Keratinocyte (primary cell): ENCODE data around the gene SEMA7A. TPM values are rescaled to one million over a fixed set of nuclear protein-coding genes. Genes with fewer than 3 reads are reported as not detected.
"Not testable (repeated sequence)": the region's sequence is repeated elsewhere in the genome, so short reads cannot be mapped to it uniquely, and the experiment has no call there.

ENCODE experiments used
- DNase-seq: peaks from one replicate; pipeline ENCODE4 v3.0.0-alpha.2; 2011; ENCODE audit warnings: low read depth, missing footprints, low spot score
- FAIRE-seq: peaks from 2 replicates; lab custom pipeline; 2011; peaks lifted over from hg19 to GRCh38; lab: Jason Lieb, UNC
- H2AFZ ChIP-seq: 2 replicates; pipeline ENCODE4 v1.6.0; 2012; ENCODE audit warnings: low read length, control low read depth, inconsistent platforms; ENCODE audit not compliant: control insufficient read depth
- H3K27ac ChIP-seq: 2 replicates; pipeline ENCODE4 v1.5.1; 2011; ENCODE audit warnings: low read length; ENCODE audit not compliant: control insufficient read depth, insufficient read depth
- H3K27me3 ChIP-seq: 3 replicates; pipeline ENCODE4 v1.6.0; 2011; ENCODE audit warnings: low read length; ENCODE audit not compliant: control insufficient read depth, insufficient read depth; ENCODE audit errors: extremely low read depth
- H3K36me3 ChIP-seq, 2 experiments: 2 replicates in 1 of 2; 3 replicates in 1 of 2; pipeline ENCODE4 v1.5.1; 2011; ENCODE audit warnings: low read length in 2 of 2, mild to moderate bottlenecking in 1 of 2; ENCODE audit not compliant: control insufficient read depth in 2 of 2, insufficient read depth in 2 of 2; ENCODE audit errors: extremely low read depth in 1 of 2
- H3K4me1 ChIP-seq: 3 replicates; pipeline ENCODE4 v1.5.1; 2011; ENCODE audit warnings: low read length; ENCODE audit not compliant: control insufficient read depth, insufficient read depth; ENCODE audit errors: extremely low read depth
- H3K4me2 ChIP-seq: 3 replicates; pipeline ENCODE4 v1.6.0; 2011; ENCODE audit warnings: low read depth, low read length; ENCODE audit not compliant: control insufficient read depth, insufficient read depth; ENCODE audit errors: extremely low read depth
- H3K4me3 ChIP-seq, 3 experiments: fragments of 200-600 bp in 1 of 3; sonication (generic) in 1 of 3; 2 replicates in 2 of 3; 3 replicates in 1 of 3; pipeline ENCODE4 v1.5.1; 2011 to 2016; ENCODE audit warnings: low read length in 3 of 3, mild to moderate bottlenecking in 3 of 3, control low read depth in 2 of 3, inconsistent platforms in 1 of 3, low read depth in 1 of 3, mixed read lengths in 1 of 3, mixed run types in 1 of 3, moderate library complexity in 1 of 3; ENCODE audit not compliant: control insufficient read depth in 2 of 3, insufficient read depth in 2 of 3; ENCODE audit errors: extremely low read depth in 1 of 3
- H3K79me2 ChIP-seq: 2 replicates; pipeline ENCODE4 v1.6.0; 2012; ENCODE audit warnings: low read length; ENCODE audit not compliant: control insufficient read depth, insufficient read depth
- H3K9ac ChIP-seq: 3 replicates; pipeline ENCODE4 v1.6.0; 2011; ENCODE audit warnings: low read length; ENCODE audit not compliant: control insufficient read depth, insufficient read depth; ENCODE audit errors: extremely low read depth
- H3K9me1 ChIP-seq: 3 replicates; pipeline ENCODE4 v1.6.0; 2011; ENCODE audit warnings: low read length; ENCODE audit not compliant: control insufficient read depth, insufficient read depth; ENCODE audit errors: extremely low read depth
- H3K9me3 ChIP-seq: 2 replicates; pipeline ENCODE4 v1.5.1; 2012; ENCODE audit warnings: low read depth, low read length; ENCODE audit not compliant: control insufficient read depth
- H4K20me1 ChIP-seq: 3 replicates; pipeline ENCODE4 v1.6.0; 2011; ENCODE audit warnings: low read length; ENCODE audit not compliant: control insufficient read depth, insufficient read depth; ENCODE audit errors: extremely low read depth
- EZH2 ChIP-seq: IDR thresholded peaks from one replicate; pipeline ENCODE4 v1.6.1; 2012; ENCODE audit warnings: inconsistent platforms, mild to moderate bottlenecking, low read length, moderate library complexity
- dilution Hi-C: fragments of 300-500 bp; cut with MboI; formaldehyde crosslinking; loops from one replicate; pipeline ENCODE4 v1.7.0; 2020; ENCODE audit warnings: low sequenced_read_pairs; ENCODE audit not compliant: extremely low pct_ligation_motif_present
- polyA plus RNA-seq, 5 experiments: library from polyadenylated mRNA; depleted of rRNA in 3 of 5; stranded (reverse) in 3 of 5; stranded (forward) in 1 of 5; unstranded in 1 of 5; fragments of >200 nt; gene quantifications; 1 replicate in 1 of 5; 2 replicates in 3 of 5; 3 replicates in 1 of 5; pipeline versions ENCODE4 v1.2.1 to v1.2.3, GENCODE V29; 2011 to 2012; ENCODE audit warnings: missing spikeins in 2 of 5, low read depth in 1 of 5, low replicate concordance in 1 of 5
- TF ChIP-seq, protein P1 (sequence below), 3 experiments: IDR thresholded peaks in 1 of 3; conservative IDR thresholded peaks in 1 of 3; optimal IDR thresholded peaks in 1 of 3; 2 replicates in 2 of 3; 3 replicates in 1 of 3; pipeline versions ENCODE3 to v1.5.1; 2011; ENCODE audit warnings: low read length in 3 of 3, mild to moderate bottlenecking in 3 of 3, moderate library complexity in 2 of 3, control low read depth in 1 of 3, inconsistent platforms in 1 of 3; ENCODE audit not compliant: insufficient read depth in 2 of 3; ENCODE audit errors: extremely low read depth in 1 of 3

SEMA7A gene
- polyA plus RNA-seq, 1 donor (not counting 4 experiments of a cell fraction or from before 2014, with no cell fraction given), result 8.0 TPM

DNA sequence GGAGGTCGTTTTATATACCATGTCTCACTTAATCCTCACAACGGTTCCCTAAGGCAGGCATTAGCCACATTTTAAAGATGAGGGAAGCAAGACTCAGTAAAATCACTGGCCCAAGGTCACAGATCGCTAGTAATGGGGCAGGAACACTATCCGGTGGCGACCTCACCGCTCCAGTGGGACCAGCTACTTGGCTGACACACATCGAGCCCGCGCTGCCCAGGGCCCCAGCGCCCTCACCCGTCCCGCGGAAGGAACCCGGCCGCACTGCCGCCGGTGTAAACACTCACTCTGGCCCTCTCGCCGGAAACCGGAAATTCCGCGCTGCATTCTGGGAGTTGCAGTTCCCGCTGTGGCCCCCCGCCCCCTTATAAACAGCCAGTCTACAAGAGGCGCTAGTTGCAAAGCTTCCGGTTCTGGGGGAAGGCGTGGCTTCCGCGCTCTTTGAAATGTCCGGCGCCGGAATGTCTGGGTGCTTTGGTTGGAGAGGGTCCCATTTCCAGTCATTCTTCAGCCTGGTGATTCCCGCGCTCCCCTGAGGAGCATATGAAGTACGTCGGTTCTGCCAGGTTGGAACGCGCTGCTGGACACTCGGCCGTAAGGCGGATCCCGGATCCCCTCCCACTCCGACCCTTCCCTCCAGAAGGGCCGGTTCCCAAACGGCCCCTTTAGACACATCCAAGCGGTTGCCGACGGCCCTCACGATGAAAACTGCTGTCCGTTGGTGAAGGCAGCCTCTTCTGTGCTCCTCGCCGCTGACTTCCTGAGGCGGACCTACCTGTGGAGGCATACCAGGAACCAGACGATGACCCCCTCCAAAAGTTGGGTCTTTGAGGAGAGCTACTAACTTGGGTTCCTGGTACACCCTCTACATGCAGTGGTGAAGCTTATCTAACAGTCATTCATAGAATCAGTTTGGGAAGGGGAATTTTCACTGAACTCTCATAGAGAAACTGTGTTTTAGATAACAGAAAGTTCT is 27.4 kb upstream of the SEMA7A start, which contains the start of gene UBL7:
Gene UBL7, minus strand, starts transcription at position 290 of the 976 bp plus-strand sequence. CDS start 2,293 bp downstream, outside the sequence.
- H3K36me3 ChIP-seq, result peaks cover 2 to 4% of the 10 kb centered on the region in 2 experiments
- H3K27ac ChIP-seq, result peak within 1 kb of the TSS; percentile 83
- H4K20me1 ChIP-seq, result no peaks in the 10 kb centered on the region
- no peak for FAIRE-seq
- dilution Hi-C loops, result no loop called here
- no peaks in the 10 kb centered on the region for H3K9me1 ChIP-seq
- peak; percentile 46 for DNase-seq
- peak within 1 kb of the TSS; percentile 98 for H2AFZ ChIP-seq
- peaks cover 16% of the 10 kb centered on the region for H3K79me2 ChIP-seq
- H3K4me3 ChIP-seq, result peak within 1 kb of the TSS; percentile 69 to 88 (median 85)
- TF ChIP-seq, protein P1, sequence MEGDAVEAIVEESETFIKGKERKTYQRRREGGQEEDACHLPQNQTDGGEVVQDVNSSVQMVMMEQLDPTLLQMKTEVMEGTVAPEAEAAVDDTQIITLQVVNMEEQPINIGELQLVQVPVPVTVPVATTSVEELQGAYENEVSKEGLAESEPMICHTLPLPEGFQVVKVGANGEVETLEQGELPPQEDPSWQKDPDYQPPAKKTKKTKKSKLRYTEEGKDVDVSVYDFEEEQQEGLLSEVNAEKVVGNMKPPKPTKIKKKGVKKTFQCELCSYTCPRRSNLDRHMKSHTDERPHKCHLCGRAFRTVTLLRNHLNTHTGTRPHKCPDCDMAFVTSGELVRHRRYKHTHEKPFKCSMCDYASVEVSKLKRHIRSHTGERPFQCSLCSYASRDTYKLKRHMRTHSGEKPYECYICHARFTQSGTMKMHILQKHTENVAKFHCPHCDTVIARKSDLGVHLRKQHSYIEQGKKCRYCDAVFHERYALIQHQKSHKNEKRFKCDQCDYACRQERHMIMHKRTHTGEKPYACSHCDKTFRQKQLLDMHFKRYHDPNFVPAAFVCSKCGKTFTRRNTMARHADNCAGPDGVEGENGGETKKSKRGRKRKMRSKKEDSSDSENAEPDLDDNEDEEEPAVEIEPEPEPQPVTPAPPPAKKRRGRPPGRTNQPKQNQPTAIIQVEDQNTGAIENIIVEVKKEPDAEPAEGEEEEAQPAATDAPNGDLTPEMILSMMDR (optimal IDR thresholded peaks at IDR 0.05 in 1 of 3, IDR thresholded peaks at IDR 0.05 in 1 of 3, conservative IDR thresholded peaks at IDR 0.05 in 1 of 3; ENCODE audit: extremely low read depth in 1 of 3, insufficient read depth in 2 of 3, low read length in 3 of 3), result peak in 2 of 3 experiments; percentile 33 to 62
- TF ChIP-seq EZH2, result no peak
- peak within 1 kb of the TSS; percentile 96 for H3K4me2 ChIP-seq
- no peaks in the 10 kb centered on the region for H3K27me3 ChIP-seq
- H3K9me3 ChIP-seq, result no peaks in the 10 kb centered on the region
- H3K9ac ChIP-seq, result peak within 1 kb of the TSS; percentile 86
- H3K4me1 ChIP-seq, result peaks cover 11% of the 10 kb centered on the region

- Histone ChIP-seq H3K36me3 (peaks cover 4 to 5% of the 10 kb centered on the region in 2 experiments), H3K27ac (peak overlapping the region; percentile 83), H3K27me3 (no peaks in the 10 kb centered on the region), H4K20me1 (no peaks in the 10 kb centered on the region), H3K4me3 (peak overlapping the region; percentile 69 to 88 (median 85)), H3K4me2 (peak overlapping the region; percentile 96), H3K4me1 (peaks cover 11% of the 10 kb centered on the region), H3K9ac (peak overlapping the region; percentile 86), H3K9me1 (no peaks in the 10 kb centered on the region), H3K9me3 (no peaks in the 10 kb centered on the region), H2AFZ (peak overlapping the region; percentile 89), H3K79me2 (peaks cover 16% of the 10 kb centered on the region)
- DNase-seq, result no peak
- FAIRE-seq, result no peak
- TF ChIP-seq, protein P1 (optimal IDR thresholded peaks at IDR 0.05 in 1 of 3, IDR thresholded peaks at IDR 0.05 in 1 of 3, conservative IDR thresholded peaks at IDR 0.05 in 1 of 3; ENCODE audit: extremely low read depth in 1 of 3, insufficient read depth in 2 of 3, low read length in 3 of 3), result no peak
- TF ChIP-seq EZH2, result no peak
- dilution Hi-C loops, result no loop called here
Observed at GRCh38 chr15:74460298-74460697, 26.5 kb upstream of the SEMA7A start.

DNA sequence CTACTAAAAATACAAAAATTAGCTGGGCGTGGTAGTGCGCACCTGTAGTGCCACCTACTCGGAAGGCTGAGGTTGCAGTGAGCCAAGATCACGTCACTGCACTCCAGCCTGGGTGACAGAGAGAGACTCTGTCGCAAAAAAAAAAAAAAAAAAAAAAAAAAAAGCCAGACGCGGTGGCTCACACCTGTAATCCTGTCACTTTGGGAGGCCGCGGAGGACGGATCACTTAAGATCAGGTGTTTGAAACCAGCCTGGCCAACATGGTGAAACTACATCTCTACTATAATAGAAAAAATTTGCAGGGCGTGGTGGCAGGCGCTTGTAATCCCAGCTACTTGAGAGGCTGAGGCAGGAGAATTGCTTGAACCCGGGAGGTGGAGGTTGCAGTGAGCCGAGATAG is 26.0 kb upstream of the SEMA7A start:
- H3K4me3 ChIP-seq, H4K20me1 ChIP-seq, dilution Hi-C loops, H3K9me3 ChIP-seq, H3K27me3 ChIP-seq, FAIRE-seq, H3K36me3 ChIP-seq, H3K9ac ChIP-seq, H3K4me2 ChIP-seq, DNase-seq, H3K27ac ChIP-seq, H3K9me1 ChIP-seq, H2AFZ ChIP-seq: not testable (repeated sequence)
- H3K4me1 ChIP-seq, result peaks cover 11% of the 10 kb centered on the region
- peaks cover 16% of the 10 kb centered on the region for H3K79me2 ChIP-seq
